GM06990 (cell line): Measurements from ENCODE around the gene CDC42BPB.

Source experiments
- DNase-seq: peaks from one replicate; pipeline ENCODE4 v3.0.0-alpha.2; 2011; ENCODE audit not compliant: insufficient read length; ENCODE audit errors: extremely low read depth
- H3K27me3 ChIP-seq: replicated peaks from 2 replicates; pipeline ENCODE4 v1.6.0; 2011; ENCODE audit warnings: low read length; ENCODE audit not compliant: control insufficient read depth, insufficient read depth
- H3K36me3 ChIP-seq: 2 replicates; pipeline ENCODE4 v1.5.1; 2011; ENCODE audit warnings: low read length; ENCODE audit not compliant: control insufficient read depth, insufficient read depth
- H3K4me3 ChIP-seq: replicated peaks from 2 replicates; pipeline ENCODE4 v1.5.1; 2011; ENCODE audit warnings: low read depth, mild to moderate bottlenecking, control low read depth, low read length
- TF ChIP-seq, protein P1 (sequence below): IDR thresholded peaks from 2 replicates; pipeline ENCODE4 v1.5.1; 2011; ENCODE audit warnings: low read length, control low read depth, mild to moderate bottlenecking, inconsistent platforms; ENCODE audit not compliant: insufficient read depth, poor library complexity, severe bottlenecking

Gene CDC42BPB

DNA sequence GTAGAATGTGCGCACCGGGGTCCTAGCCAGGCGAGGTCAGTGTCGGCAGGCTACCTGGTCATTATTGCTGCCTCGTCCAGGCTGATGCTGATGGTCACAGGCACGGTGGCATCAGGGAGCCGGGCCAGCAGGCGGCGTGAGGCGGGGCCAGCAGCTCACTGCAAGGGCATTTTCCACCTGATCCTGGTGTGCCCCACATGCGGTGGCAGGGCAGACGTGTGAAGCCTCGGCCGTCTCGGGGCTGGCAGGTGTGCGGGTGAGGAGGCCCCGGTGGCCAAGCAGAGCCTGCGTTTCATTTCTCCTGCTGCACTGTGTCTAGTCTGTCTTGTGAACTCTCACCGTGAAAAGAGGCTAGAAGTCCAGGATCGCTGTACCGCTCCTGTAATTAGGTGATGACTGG is 146.9 kb downstream of the CDC42BPB start:
- Histone ChIP-seq H3K27me3 (no peaks in the 10 kb centered on the region), H3K36me3 (peaks cover 34% of the 10 kb centered on the region), H3K4me3 (no peak overlapping the region)
- TF ChIP-seq, protein P1, sequence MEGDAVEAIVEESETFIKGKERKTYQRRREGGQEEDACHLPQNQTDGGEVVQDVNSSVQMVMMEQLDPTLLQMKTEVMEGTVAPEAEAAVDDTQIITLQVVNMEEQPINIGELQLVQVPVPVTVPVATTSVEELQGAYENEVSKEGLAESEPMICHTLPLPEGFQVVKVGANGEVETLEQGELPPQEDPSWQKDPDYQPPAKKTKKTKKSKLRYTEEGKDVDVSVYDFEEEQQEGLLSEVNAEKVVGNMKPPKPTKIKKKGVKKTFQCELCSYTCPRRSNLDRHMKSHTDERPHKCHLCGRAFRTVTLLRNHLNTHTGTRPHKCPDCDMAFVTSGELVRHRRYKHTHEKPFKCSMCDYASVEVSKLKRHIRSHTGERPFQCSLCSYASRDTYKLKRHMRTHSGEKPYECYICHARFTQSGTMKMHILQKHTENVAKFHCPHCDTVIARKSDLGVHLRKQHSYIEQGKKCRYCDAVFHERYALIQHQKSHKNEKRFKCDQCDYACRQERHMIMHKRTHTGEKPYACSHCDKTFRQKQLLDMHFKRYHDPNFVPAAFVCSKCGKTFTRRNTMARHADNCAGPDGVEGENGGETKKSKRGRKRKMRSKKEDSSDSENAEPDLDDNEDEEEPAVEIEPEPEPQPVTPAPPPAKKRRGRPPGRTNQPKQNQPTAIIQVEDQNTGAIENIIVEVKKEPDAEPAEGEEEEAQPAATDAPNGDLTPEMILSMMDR: no peak
- no peak for DNase-seq

DNA sequence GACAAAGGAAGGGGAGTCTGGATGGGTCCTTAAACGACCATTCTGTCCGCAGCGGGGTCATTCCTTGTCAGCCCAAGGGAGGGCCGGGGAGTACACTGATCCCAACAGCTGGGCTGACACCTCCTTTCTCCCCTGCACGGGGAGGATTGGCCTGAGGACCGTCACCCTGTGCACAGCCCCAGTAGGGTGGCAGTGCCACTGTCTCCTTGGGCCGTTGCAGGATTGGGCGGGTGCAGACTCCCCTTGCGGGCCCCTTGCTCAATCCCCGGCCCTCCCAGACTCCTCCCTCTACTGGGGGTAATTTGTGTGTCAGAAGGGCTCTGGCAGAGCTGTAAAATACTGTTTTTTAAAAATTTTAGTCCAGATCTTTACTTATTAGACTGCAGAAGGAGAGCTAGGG is 147.4 kb downstream of the CDC42BPB start:
- H3K36me3 ChIP-seq: peaks cover 38% of the 10 kb centered on the region
- H3K27me3 ChIP-seq: no peaks in the 10 kb centered on the region
- TF ChIP-seq, protein P1: no peak
- H3K4me3 ChIP-seq: no peak overlapping the region
- DNase-seq: no peak

DNA sequence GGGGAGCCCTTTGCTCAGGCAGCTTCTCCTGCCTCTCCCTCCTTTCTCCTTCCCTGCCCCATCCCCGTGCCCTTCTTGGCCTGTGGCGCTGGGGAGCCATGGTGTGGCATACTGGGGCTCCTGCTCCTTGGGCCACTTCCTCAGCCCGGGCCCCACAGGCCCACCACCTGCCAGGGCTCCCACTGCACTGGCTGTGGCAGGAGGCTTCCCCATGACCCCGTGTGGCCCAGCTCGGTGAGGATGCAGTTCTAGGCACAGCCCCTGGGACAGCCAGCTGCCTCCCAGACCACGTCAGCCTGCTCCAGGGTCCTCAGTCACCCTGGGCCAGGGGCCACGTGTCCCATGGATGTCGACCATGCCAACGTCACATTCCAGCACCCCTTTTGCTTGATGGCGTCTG is 147.9 kb downstream of the CDC42BPB start:
- TF ChIP-seq, protein P1: no peak
- no peak for DNase-seq
- Histone ChIP-seq H3K36me3 (peaks cover 38% of the 10 kb centered on the region), H3K4me3 (no peak overlapping the region), H3K27me3 (no peaks in the 10 kb centered on the region)

DNA sequence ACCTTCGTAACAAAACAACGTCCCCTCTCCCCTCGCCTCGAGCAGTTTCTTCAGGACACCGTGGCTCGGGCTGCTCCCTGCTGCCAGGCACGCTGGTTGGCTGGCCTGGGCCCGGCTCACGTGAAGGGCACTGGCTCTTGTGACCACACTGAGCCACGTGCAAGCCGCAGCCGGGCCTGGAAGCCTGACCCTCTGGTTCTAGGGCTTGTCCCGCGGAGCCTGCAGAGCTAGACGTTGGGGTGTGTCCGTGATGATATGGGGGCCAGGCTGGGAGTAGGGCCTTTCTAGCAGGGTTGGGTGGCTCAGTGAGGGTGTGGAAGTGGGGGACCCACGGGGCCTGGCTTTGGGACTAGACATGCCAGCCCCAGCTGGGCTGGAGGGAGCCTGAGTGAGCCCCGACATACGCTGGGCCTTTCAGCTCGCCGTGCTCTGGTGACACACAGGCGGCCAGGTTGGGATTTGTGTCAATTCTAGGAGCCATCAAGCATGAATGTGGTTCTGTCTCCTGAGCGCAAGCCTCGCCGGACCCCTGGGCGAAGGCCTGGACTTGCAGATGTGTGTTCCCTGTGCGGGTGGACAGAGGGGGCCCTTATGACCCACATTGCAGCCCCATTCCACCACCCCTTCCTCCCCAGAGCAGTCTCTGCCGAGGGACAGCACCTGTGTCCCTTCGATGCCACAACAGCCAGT is 148.4 kb downstream of the CDC42BPB start:
- no peak for DNase-seq
- Histone ChIP-seq H3K4me3 (no peak overlapping the region), H3K36me3 (peaks cover 42% of the 10 kb centered on the region), H3K27me3 (no peaks in the 10 kb centered on the region)
- TF ChIP-seq, protein P1: no peak

DNA sequence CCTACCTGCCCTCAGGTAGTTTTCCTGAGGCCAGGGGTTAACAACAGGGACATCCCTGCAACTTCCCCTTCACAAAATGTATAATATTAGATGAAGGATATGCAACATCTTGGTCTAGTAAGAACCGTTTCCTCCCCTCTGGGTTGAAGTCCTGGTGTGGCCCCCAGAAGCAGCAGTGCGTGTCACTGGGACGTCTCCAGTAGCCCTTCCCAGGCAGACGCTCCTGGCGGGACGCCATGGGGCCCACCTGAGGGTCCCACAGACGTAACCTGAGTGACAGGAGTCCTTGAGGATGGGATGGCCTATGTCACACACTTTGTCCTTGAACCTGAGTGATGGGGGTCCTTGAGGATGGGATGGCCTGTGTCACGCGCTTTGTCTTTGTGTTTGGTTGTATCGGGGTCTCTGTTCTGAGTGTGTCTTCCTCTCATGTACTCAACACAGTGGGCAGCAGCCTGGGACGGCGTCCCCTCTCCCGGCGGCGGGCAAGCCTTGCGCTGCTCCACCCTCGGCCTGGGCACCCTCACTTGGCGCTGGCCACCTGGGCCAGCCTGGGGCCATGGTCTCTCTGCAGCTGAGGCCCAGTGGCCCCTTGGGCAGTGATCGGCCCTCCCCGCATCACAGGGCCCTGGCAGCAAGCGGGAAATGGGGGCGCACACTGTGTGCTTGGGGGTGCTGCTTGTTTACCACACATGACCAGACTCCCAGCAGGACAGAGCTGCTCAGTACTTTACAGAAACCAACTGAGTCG is 149.2 kb downstream of the CDC42BPB start:
- Histone ChIP-seq H3K36me3 (peaks cover 46% of the 10 kb centered on the region), H3K4me3 (no peak overlapping the region), H3K27me3 (no peaks in the 10 kb centered on the region)
- no peak for DNase-seq
- TF ChIP-seq, protein P1: no peak
